Tibial artery (tissue), 4 donors: ENCODE measurements around the gene FCN3.
"Not testable (repeated sequence)": the region's sequence is repeated elsewhere in the genome, so short reads cannot be mapped to it uniquely, and the experiment has no call there.

Experiments
- DNase-seq, 2 donors: peaks; one replicate each; pipeline ENCODE4 v3.0.0-alpha.2; 2019
- H3K27ac ChIP-seq, 2 donors: fragments of 200-600 bp; sonication (generic) in 1 of 2; 1 replicate in 1 of 2; 2 replicates in 1 of 2; pipeline ENCODE4 v1.5.1; 2018 to 2019; ENCODE audit warnings: mild to moderate bottlenecking in 1 of 2
- H3K27me3 ChIP-seq, 2 donors: fragments of 200-600 bp; sonication (generic) in 1 of 2; one replicate each; pipeline versions ENCODE4 v1.5.1 to v1.6.0; 2016 to 2019
- H3K36me3 ChIP-seq, 3 donors: fragments of 200-600 bp; sonication (generic) in 2 of 3; one replicate each; pipeline ENCODE4 v1.5.1; 2016 to 2019; ENCODE audit warnings: mild to moderate bottlenecking in 2 of 3
- H3K4me1 ChIP-seq, 4 donors: fragments of 200-600 bp; sonication (generic) in 2 of 4; 1 replicate in 3 of 4; 2 replicates in 1 of 4; pipeline ENCODE4 v1.5.1; 2016 to 2019
- H3K4me3 ChIP-seq, 2 donors: fragments of 200-600 bp; sonication (generic) in 1 of 2; 1 replicate in 1 of 2; 2 replicates in 1 of 2; pipeline ENCODE4 v1.5.1; 2018 to 2019; ENCODE audit warnings: mild to moderate bottlenecking in 2 of 2
- H3K9me3 ChIP-seq, 3 donors: fragments of 200-600 bp; sonication (generic) in 1 of 3; one replicate each; pipeline ENCODE4 v1.5.1; 2016 to 2019
- intact Hi-C: fragments of 100-400 bp; cut with DNase I; formaldehyde crosslinking; loops from one replicate; pipeline ENCODE4 v1.15.0; 2023; ENCODE audit warnings: low total_unique reads
- TF ChIP-seq, protein P1 (sequence below), 2 experiments: fragments of 200-600 bp in 1 of 2; fragments of 450-650 bp in 1 of 2; IDR thresholded peaks; one replicate each; pipeline ENCODE4 v1.5.1; 2017 to 2019; ENCODE audit warnings: antibody characterized with exemption in 2 of 2, mild to moderate bottlenecking in 1 of 2, moderate library complexity in 1 of 2

The FCN3 gene

DNA sequence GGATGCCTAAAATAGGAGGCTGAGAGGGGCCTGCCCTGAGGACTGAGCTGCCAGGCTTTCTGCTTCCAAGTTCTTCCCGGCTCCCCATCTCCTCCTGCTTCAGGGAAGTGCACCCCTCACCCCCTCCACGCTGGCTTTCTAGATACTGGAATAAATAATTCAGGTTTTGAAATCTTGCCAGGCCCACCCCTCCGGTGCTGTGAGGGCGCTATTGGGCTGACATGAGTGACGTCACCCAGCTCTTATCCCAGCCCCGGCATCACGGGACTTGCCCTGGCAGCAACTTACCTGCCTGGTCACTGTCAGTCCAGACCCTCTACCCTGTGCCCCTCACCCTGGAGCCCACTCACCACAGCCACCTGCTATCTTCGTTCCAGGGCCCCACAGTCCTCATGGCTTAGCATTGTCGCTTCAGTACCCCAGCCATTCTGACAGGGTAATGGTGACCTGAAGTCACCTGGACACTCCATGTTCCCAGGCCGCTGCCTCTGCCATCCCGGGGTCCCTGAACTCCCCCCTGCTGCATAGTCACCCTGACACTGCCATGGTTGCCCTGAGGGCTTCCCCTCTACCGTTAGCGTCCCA is 17.0 kb upstream of the FCN3 start:
- H3K36me3 ChIP-seq, result no peaks in the 10 kb centered on the region
- peak overlapping the region; percentile 42 to 53 for H3K4me3 ChIP-seq
- peak overlapping the region; percentile 2 to 19 for H3K27ac ChIP-seq
- H3K27me3 ChIP-seq, result peaks cover 0 to 6% of the 10 kb centered on the region in 2 donors
- TF ChIP-seq, protein P1, sequence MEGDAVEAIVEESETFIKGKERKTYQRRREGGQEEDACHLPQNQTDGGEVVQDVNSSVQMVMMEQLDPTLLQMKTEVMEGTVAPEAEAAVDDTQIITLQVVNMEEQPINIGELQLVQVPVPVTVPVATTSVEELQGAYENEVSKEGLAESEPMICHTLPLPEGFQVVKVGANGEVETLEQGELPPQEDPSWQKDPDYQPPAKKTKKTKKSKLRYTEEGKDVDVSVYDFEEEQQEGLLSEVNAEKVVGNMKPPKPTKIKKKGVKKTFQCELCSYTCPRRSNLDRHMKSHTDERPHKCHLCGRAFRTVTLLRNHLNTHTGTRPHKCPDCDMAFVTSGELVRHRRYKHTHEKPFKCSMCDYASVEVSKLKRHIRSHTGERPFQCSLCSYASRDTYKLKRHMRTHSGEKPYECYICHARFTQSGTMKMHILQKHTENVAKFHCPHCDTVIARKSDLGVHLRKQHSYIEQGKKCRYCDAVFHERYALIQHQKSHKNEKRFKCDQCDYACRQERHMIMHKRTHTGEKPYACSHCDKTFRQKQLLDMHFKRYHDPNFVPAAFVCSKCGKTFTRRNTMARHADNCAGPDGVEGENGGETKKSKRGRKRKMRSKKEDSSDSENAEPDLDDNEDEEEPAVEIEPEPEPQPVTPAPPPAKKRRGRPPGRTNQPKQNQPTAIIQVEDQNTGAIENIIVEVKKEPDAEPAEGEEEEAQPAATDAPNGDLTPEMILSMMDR (IDR thresholded peaks at IDR 0.05), result no peak
- no peaks in the 10 kb centered on the region for H3K9me3 ChIP-seq
- H3K4me1 ChIP-seq, result peaks cover 0 to 27% (median 19%) of the 10 kb centered on the region in 4 donors
- DNase-seq, result no peak
- intact Hi-C loops, result loop anchor here (2.0 to 10.0 kb wide), 3 partner anchors 34 to 273 kb away; no protein-coding TSS in a partner anchor

DNA sequence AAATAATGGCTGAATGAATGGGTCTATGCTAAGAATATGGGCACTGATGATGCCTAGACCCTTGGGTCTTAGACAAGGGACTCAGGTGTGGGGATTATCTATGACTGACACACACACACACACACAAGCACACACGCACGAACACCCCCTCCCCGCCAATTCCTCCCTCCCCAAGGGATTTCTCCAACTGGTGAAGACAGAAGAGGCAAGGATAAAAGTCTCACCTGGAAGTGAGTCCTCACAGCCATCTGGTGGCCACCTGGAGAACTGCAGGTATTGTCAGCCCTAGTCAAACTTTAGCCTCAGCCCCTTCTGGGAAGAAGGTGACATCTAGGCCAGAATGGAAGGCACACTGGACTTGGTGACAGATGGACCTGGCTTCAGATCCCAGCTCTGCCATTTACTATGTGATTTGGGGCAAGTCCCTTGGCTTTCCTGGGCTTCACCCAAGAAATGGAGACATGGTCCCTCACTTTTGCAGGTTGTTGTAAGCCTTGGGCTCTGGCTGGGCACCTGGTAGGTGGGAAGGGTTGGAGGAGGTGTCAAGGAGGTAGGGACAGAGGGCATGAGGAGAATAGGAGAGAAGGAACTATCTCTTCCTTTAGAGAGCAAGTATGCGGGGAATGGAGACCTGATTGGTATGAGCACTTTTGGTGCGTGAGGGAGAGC is 13.8 kb upstream of the FCN3 start:
- peaks cover 0 to 21% (median 19%) of the 10 kb centered on the region in 4 donors for H3K4me1 ChIP-seq
- intact Hi-C loops, result loop anchor here (10.0 kb wide), 1 partner anchor 284 kb away; no protein-coding TSS in a partner anchor
- peaks cover 0 to 6% of the 10 kb centered on the region in 2 donors for H3K27me3 ChIP-seq
- no peaks in the 10 kb centered on the region for H3K9me3 ChIP-seq
- no peak overlapping the region for H3K27ac ChIP-seq
- TF ChIP-seq, protein P1 (IDR thresholded peaks at IDR 0.05), result peak; percentile 81 to 83
- no peaks in the 10 kb centered on the region for H3K36me3 ChIP-seq
- no peak overlapping the region for H3K4me3 ChIP-seq
- DNase-seq, result peak; percentile 68 to 79

DNA sequence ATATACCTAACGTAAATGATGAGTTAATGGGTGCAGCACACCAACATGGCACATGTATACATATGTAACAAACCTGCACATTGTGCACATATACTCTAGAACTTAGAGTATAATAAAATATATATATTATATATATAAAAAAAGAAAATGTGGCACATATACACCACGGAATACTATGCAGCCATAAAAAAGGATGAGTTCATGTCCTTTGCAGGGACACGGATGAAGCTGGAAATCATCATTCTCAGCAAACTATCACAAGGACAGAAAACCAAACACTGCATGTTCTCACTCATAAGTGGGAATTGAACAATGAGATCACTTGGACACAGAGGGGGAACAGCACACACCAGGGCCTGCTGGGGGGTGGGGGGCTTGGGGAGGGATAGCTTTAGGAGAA is 10.2 kb upstream of the FCN3 start:
- not testable (repeated sequence) for H3K9me3 ChIP-seq, DNase-seq, H3K36me3 ChIP-seq, H3K4me3 ChIP-seq, H3K27ac ChIP-seq
- intact Hi-C loops, result loop anchor here (10.0 kb wide), 1 partner anchor 280 kb away; no protein-coding TSS in a partner anchor
- Histone ChIP-seq H3K27me3 (peaks cover 0 to 19% of the 10 kb centered on the region in 2 donors), H3K4me1 (peaks cover 0 to 17% (median 2%) of the 10 kb centered on the region in 4 donors)

DNA sequence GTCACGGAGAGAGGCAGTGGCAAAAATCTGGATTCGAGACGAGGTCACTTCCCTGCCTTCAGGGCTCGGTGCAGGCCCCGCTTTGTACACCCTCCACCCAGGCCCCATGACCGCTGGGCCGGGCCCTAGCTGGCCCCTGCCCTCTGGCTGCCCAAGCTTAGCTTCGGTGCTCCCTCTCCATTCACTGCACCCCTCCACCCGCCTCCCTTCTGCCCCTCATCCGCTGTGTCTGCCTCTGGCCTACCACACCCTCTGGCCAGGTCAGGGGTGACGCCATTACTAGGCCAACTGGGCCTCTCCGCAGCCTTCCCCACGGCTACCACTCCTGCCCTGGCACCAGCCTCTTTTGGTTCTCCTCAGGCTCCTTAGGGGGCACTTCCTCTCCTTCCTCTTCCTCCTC is 9.0 kb upstream of the FCN3 start:
- intact Hi-C loops, result loop anchor here (10.0 kb wide), 1 partner anchor 279 kb away; no protein-coding TSS in a partner anchor
- H3K4me1 ChIP-seq, result peaks cover 0 to 26% (median 2%) of the 10 kb centered on the region in 4 donors
- no peak overlapping the region for H3K27ac ChIP-seq
- no peak overlapping the region for H3K4me3 ChIP-seq
- H3K9me3 ChIP-seq, result no peaks in the 10 kb centered on the region
- no peaks in the 10 kb centered on the region for H3K36me3 ChIP-seq
- H3K27me3 ChIP-seq, result peaks cover 0 to 16% of the 10 kb centered on the region in 2 donors
- no peak for DNase-seq
- TF ChIP-seq, protein P1 (IDR thresholded peaks at IDR 0.05), result no peak

DNA sequence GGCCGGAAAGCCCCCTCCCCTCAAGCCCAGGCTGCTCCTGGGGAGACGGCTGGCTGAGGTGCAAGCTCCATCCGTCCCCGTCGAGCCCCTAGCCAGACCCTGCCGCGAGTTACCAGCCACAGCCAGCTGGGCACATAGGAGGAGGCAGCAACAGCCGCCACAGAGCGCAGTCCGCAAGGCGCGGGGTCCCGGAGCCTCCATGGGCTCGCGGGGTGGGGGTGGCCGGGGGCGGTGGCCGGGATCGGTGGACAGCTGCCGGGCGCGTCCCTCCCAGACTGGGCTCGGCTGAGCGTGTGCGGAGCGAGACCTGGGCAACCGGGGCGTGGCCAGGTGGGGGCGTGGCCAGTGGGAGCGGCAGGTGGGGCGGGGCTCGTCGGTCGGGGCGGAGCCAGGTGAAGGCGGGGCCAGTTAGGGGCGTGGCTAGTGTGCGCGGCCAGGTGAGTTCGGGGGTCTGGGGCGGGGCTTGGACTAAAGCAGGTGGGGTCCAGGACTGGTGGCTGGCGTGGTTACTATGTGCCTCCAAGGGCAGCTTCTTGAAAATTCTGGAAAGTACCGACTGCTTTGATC is 8.5 kb upstream of the FCN3 start, which contains the start of gene CD164L2:
TSS of gene CD164L2 (minus strand) at position 295 of the 567 bp plus-strand sequence. CDS start at position 201, 94 bp downstream.
- DNase-seq, result no peak
- intact Hi-C loops, result loop anchor here (10.0 kb wide), 1 partner anchor 278 kb away; no protein-coding TSS in a partner anchor
- peaks cover 0 to 16% of the 10 kb centered on the region in 2 donors for H3K27me3 ChIP-seq
- TF ChIP-seq, protein P1 (IDR thresholded peaks at IDR 0.05), result no peak
- H3K27ac ChIP-seq, result no peak within 1 kb of the TSS
- H3K9me3 ChIP-seq, result no peaks in the 10 kb centered on the region
- H3K4me1 ChIP-seq, result peaks cover 0 to 29% (median 2%) of the 10 kb centered on the region in 4 donors
- no peak within 1 kb of the TSS for H3K4me3 ChIP-seq
- no peaks in the 10 kb centered on the region for H3K36me3 ChIP-seq
